Endothelial cell of umbilical vein (primary cell): ENCODE data around the gene ZNF460. TPM values are rescaled to one million over a fixed set of nuclear protein-coding genes. Genes with fewer than 3 reads are reported as not detected.

Source experiments
- BruUV-seq: library from RNA; stranded (reverse); fragments of 400-500 nt; replicated peaks from 2 replicates; lab custom pipeline; 2021; lab: Mats Ljungman, UMichigan
- CTCF ChIA-PET: fragments of 300-600, 350-600 bp; sonication (Branson Sonifier 250); formaldehyde crosslinking; loops from one replicate; lab custom pipeline; 2021; ENCODE audit warnings: antibody characterized with exemption, inconsistent platforms; lab: Charles Lee
- POLR2A ChIA-PET: fragments of 300-600, 350-600 bp; sonication (Branson Sonifier 250); formaldehyde crosslinking; loops from one replicate; lab custom pipeline; 2021; ENCODE audit warnings: antibody characterized with exemption, inconsistent platforms; lab: Charles Lee
- DNase-seq: peaks from one replicate; pipeline ENCODE4 v3.0.0-alpha.2; 2011; ENCODE audit warnings: low read depth, low spot score
- FAIRE-seq: peaks from 2 replicates; lab custom pipeline; 2011; peaks lifted over from hg19 to GRCh38; lab: Jason Lieb, UNC
- H2AFZ ChIP-seq: 2 replicates; pipeline ENCODE4 v1.6.0; 2012; ENCODE audit warnings: low read depth, low read length, control low read depth, inconsistent platforms
- H3K27ac ChIP-seq: 2 replicates; pipeline ENCODE4 v1.5.1; 2011; ENCODE audit warnings: low read depth, mild to moderate bottlenecking, control low read depth, low read length, moderate library complexity; ENCODE audit not compliant: insufficient read depth
- H3K27me3 ChIP-seq, 2 experiments: 2 replicates each; pipeline versions ENCODE4 v1.6.0 to v1.6.1; 2011; ENCODE audit warnings: low read length in 2 of 2, mixed read lengths in 1 of 2; ENCODE audit not compliant: control insufficient read depth in 2 of 2, insufficient read depth in 2 of 2
- H3K36me3 ChIP-seq, 2 experiments: 2 replicates in 1 of 2; 3 replicates in 1 of 2; pipeline ENCODE4 v1.5.1; 2011; ENCODE audit warnings: low read length in 2 of 2, mild to moderate bottlenecking in 1 of 2, moderate library complexity in 1 of 2; ENCODE audit not compliant: control insufficient read depth in 2 of 2, insufficient read depth in 2 of 2; ENCODE audit errors: extremely low read depth in 1 of 2
- H3K4me1 ChIP-seq: 3 replicates; pipeline ENCODE4 v1.5.1; 2011; ENCODE audit warnings: mild to moderate bottlenecking, low read length; ENCODE audit not compliant: control insufficient read depth, insufficient read depth; ENCODE audit errors: extremely low read depth
- H3K4me2 ChIP-seq: 2 replicates; pipeline ENCODE4 v1.6.1; 2011; ENCODE audit warnings: low read length, control low read depth, mixed read lengths; ENCODE audit not compliant: insufficient read depth
- H3K4me3 ChIP-seq, 3 experiments: fragments of 200-600 bp in 1 of 3; sonication (generic), shearing (Covaris generic) in 1 of 3; replicated peaks in 1 of 3; 2 replicates each; pipeline ENCODE4 v1.5.1; 2011 to 2016; ENCODE audit warnings: control low read depth in 3 of 3, low read length in 3 of 3, mild to moderate bottlenecking in 2 of 3, inconsistent platforms in 1 of 3, low read depth in 1 of 3, moderate library complexity in 1 of 3; ENCODE audit not compliant: insufficient read depth in 1 of 3
- H3K79me2 ChIP-seq: 2 replicates; pipeline ENCODE4 v1.6.0; 2012; ENCODE audit warnings: low read length, inconsistent platforms; ENCODE audit not compliant: control insufficient read depth, insufficient read depth
- H3K9ac ChIP-seq: replicated peaks from 2 replicates; pipeline ENCODE3; 2011; ENCODE audit warnings: low read length, control low read depth; ENCODE audit not compliant: insufficient read depth; ENCODE audit errors: extremely low read depth
- H3K9me1 ChIP-seq: replicated peaks from 3 replicates; pipeline ENCODE4 v1.6.0; 2011; ENCODE audit warnings: mild to moderate bottlenecking, low read length; ENCODE audit not compliant: control insufficient read depth, insufficient read depth; ENCODE audit errors: extremely low read depth
- H3K9me3 ChIP-seq: replicated peaks from 2 replicates; pipeline ENCODE4 v1.5.1; 2012; ENCODE audit warnings: low read length, inconsistent platforms; ENCODE audit not compliant: control insufficient read depth, insufficient read depth
- H4K20me1 ChIP-seq: replicated peaks from 2 replicates; pipeline ENCODE3; 2011; ENCODE audit warnings: mild to moderate bottlenecking, low read length; ENCODE audit not compliant: control insufficient read depth, insufficient read depth; ENCODE audit errors: extremely low read depth
- EZH2 ChIP-seq: IDR thresholded peaks from 2 replicates; pipeline ENCODE4 v1.6.1; 2012; ENCODE audit warnings: borderline replicate concordance, low read depth, mild to moderate bottlenecking, moderate library complexity, low read length, inconsistent platforms; ENCODE audit not compliant: severe bottlenecking
- FOS ChIP-seq: IDR thresholded peaks from 2 replicates; pipeline ENCODE4 v1.6.1; 2011; ENCODE audit warnings: mild to moderate bottlenecking, low read length, moderate library complexity, borderline replicate concordance; ENCODE audit not compliant: insufficient read depth
- GATA2 ChIP-seq: IDR thresholded peaks from 2 replicates; pipeline ENCODE4 v1.7.0; 2011; ENCODE audit warnings: low read depth, mild to moderate bottlenecking, moderate library complexity, mixed read lengths, low read length; ENCODE audit not compliant: insufficient read length, insufficient read depth
- JUN ChIP-seq: IDR thresholded peaks from 2 replicates; pipeline ENCODE4 v1.6.1; 2011; ENCODE audit warnings: borderline replicate concordance, low read depth; ENCODE audit not compliant: insufficient read length, insufficient read depth
- MAX ChIP-seq: IDR thresholded peaks from 2 replicates; pipeline ENCODE4 v1.6.1; 2011; ENCODE audit not compliant: insufficient read depth, insufficient read length
- MYC ChIP-seq: IDR thresholded peaks from one replicate; pipeline ENCODE4 v1.6.1; 2011; ENCODE audit warnings: mild to moderate bottlenecking, low read depth, low read length
- POLR2A ChIP-seq: IDR thresholded peaks from 2 replicates; pipeline ENCODE4 v1.6.1; 2012; ENCODE audit warnings: low read depth, mild to moderate bottlenecking, control low read depth, low read length
- POLR2AphosphoS5 ChIP-seq: IDR thresholded peaks from 2 replicates; pipeline ENCODE4 v1.6.1; 2012; ENCODE audit warnings: low read depth, mild to moderate bottlenecking, control low read depth, low read length, moderate library complexity; ENCODE audit not compliant: insufficient read depth
- dilution Hi-C: fragments of 300-500 bp; cut with MboI; formaldehyde crosslinking; loops from one replicate; pipeline ENCODE4 v1.15.0; 2019; ENCODE audit warnings: low sequenced_read_pairs; ENCODE audit not compliant: extremely low pct_ligation_motif_present
- intact Hi-C: fragments of 100-400 bp; cut with micrococcal nuclease; formaldehyde crosslinking; loops from one replicate; pipeline ENCODE4 v1.10.0; 2022
- polyA plus RNA-seq, 4 experiments: library from polyadenylated mRNA; depleted of rRNA in 3 of 4; stranded (reverse) in 3 of 4; unstranded in 1 of 4; fragments of >200 nt; gene quantifications; 2 replicates each; pipeline versions ENCODE4 v1.2.1 to v1.2.3, GENCODE V29; 2011 to 2012; ENCODE audit warnings: missing spikeins in 1 of 4
- total RNA-seq: library from RNA; stranded (reverse); gene quantifications from 2 replicates; pipeline ENCODE4 v1.2.3, GENCODE V29; 2021
- TF ChIP-seq, protein P1 (sequence below), 2 donors: IDR thresholded peaks; 1 replicate in 1 of 2; 2 replicates in 1 of 2; pipeline ENCODE4 v1.5.1; 2011; ENCODE audit warnings: low read length in 2 of 2, mild to moderate bottlenecking in 2 of 2, moderate library complexity in 2 of 2, control low read depth in 1 of 2, inconsistent platforms in 1 of 2, low read depth in 1 of 2; ENCODE audit not compliant: insufficient read depth in 1 of 2; ENCODE audit errors: extremely low read depth in 1 of 2

The ZNF460 gene
- total and polyA plus RNA-seq, 2 donors (not counting 3 experiments of a cell fraction or from before 2014, with no cell fraction given), result 4.5 to 26.9 TPM

DNA sequence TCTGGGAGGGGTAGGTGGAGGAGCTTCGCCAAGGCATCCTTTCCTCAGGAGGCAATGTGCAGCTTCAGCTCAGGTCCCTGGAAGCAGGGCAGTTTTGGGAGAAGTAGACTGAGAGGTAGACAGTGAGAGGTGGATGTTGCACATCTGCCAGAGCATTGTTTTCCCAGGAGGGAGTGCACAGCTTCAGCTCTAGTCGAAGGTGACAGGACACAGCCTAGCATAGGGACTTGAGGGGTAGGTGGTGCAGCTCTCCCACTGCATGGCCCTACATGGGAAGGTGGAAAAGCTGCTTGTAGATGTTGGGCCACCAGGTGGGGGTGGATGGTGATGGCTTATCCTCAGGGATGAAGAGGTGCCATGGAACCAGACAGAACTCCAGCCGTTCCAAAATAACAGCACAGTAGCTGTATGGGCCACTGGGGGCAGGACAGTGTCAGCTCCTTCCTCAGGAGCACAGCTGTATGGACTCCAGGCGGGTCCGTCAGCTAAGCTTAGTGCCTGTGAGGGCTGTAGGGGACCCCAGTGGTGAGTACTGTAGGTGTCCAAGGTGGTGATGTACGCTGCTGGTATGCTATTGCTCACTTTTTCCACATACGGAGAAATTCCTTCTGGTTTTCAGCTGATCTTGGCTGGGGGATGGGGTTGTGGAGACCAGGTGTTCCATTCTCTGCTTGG is 22.6 kb downstream of the ZNF460 start:
- dilution Hi-C loops, result no loop called here
- peaks cover 24% of the 10 kb centered on the region for H3K79me2 ChIP-seq
- H3K9ac ChIP-seq, result no peak overlapping the region
- no peaks in the 10 kb centered on the region for H3K9me1 ChIP-seq
- H3K4me1 ChIP-seq, result no peaks in the 10 kb centered on the region
- POLR2A ChIA-PET, result no interaction called here
- DNase-seq (no peak), FAIRE-seq (no peak)
- intact Hi-C loops, result no loop called here
- H3K27ac ChIP-seq, result no peak overlapping the region
- CTCF ChIA-PET, result interaction anchor here (1.3 kb wide), 1 partner anchor 9 kb away, joined by 3 read pairs; no protein-coding TSS in a partner anchor
- TF ChIP-seq, protein P1, sequence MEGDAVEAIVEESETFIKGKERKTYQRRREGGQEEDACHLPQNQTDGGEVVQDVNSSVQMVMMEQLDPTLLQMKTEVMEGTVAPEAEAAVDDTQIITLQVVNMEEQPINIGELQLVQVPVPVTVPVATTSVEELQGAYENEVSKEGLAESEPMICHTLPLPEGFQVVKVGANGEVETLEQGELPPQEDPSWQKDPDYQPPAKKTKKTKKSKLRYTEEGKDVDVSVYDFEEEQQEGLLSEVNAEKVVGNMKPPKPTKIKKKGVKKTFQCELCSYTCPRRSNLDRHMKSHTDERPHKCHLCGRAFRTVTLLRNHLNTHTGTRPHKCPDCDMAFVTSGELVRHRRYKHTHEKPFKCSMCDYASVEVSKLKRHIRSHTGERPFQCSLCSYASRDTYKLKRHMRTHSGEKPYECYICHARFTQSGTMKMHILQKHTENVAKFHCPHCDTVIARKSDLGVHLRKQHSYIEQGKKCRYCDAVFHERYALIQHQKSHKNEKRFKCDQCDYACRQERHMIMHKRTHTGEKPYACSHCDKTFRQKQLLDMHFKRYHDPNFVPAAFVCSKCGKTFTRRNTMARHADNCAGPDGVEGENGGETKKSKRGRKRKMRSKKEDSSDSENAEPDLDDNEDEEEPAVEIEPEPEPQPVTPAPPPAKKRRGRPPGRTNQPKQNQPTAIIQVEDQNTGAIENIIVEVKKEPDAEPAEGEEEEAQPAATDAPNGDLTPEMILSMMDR (IDR thresholded peaks at IDR 0.05; ENCODE audit: extremely low read depth in 1 of 2, insufficient read depth in 1 of 2, low read depth in 1 of 2, low read length in 2 of 2), result no peak
- TF ChIP-seq GATA2 (no peak), JUN (no peak), POLR2AphosphoS5 (no peak), MAX (no peak), MYC (no peak), FOS (no peak), EZH2 (no peak), POLR2A (no peak)
- no peak overlapping the region for H2AFZ ChIP-seq
- no peak overlapping the region for H3K4me3 ChIP-seq
- no peaks in the 10 kb centered on the region for H3K9me3 ChIP-seq
- peaks cover 0 to 12% of the 10 kb centered on the region in 2 experiments for H3K36me3 ChIP-seq
- no peak overlapping the region for H3K4me2 ChIP-seq
- no peaks in the 10 kb centered on the region for H3K27me3 ChIP-seq
- BruUV-seq, result no TSS peak
- H4K20me1 ChIP-seq, result no peaks in the 10 kb centered on the region
